GM21423 (cell line): Measurements from ENCODE around the gene MAL.

Source experiments
- ATAC-seq: cut with Tn5 transposase; IDR thresholded peaks from one replicate; pipeline ENCODE4 v1.9.1; 2021; ENCODE audit warnings: mild to moderate bottlenecking, moderate library complexity; ENCODE audit not compliant: unreplicated experiment

The MAL gene

GRCh38 chr2:95046371-95047112 lies 21.0 kb downstream of the MAL start:
- no peak for ATAC-seq

- ATAC-seq, result no peak
Observed at GRCh38 chr2:95047629-95048510, 22.4 kb downstream of the MAL start.

DNA sequence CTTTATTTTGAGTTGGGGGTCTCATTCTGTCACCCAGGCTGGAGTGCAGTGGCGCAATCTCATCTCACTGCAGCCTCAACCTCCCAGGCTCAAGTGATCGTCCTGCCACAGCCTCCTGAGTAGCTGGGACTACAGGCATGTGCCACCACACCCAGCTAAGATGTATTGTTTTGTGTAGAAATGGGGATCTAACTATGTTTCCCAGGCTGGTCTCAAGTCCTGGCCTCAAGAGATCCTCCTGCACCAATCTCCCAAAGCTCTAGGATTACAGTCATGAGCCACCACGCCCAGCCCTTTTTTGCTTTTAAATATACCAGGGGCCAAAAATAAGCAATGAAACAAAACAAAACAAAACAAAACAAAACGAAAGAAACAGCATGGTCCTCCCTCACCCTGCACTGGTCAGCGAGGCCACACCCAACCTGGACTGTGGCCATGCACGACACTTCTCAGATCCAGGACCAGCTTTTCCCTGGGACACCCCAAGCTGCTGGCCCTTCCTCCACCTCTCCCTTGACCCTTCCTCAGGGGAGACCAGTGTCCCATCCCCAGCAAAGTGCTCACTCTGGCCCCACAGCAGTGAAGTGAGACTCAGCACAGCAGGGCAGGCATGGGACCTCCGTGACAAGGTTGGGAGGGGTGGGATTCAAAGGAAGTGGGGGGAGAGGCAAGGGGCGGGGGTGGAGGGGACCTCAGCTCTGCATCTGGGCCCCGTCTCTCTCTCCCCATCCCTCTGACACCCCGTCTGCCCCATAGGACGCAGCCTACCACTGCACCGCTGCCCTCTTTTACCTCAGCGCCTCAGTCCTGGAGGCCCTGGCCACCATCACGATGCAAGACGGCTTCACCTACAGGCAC lies 23.5 kb downstream of the MAL start:
- no peak for ATAC-seq

- no peak for ATAC-seq
Observed at GRCh38 chr2:95049683-95049955, 24.1 kb downstream of the MAL start.

GRCh38 chr2:95049961-95050360 lies 24.5 kb downstream of the MAL start:
- no peak for ATAC-seq

- no peak for ATAC-seq
Observed at GRCh38 chr2:95050385-95051300, 25.1 kb downstream of the MAL start.

- no peak for ATAC-seq
Observed at GRCh38 chr2:95051626-95052025, 26.1 kb downstream of the MAL start.

DNA sequence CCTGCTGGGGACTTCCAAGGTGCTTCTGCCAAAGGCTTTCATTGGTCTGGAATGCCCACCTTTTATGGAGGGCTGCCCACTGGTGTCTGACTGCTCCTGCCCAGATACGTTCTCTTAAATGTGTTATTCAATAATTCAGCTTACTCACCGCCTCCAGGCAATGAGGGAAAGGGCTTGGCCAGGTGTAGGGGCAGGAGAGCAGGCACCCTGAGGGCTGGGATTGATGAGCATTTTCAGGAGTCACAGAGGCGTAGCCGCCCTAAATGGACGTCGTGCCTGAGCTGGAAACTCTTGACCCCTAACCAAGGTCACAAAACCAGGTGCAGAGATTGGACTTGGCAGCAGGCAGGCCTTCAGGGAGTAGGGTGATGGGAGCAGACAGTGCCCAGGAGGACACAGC lies 26.8 kb downstream of the MAL start:
- ATAC-seq, result no peak

DNA sequence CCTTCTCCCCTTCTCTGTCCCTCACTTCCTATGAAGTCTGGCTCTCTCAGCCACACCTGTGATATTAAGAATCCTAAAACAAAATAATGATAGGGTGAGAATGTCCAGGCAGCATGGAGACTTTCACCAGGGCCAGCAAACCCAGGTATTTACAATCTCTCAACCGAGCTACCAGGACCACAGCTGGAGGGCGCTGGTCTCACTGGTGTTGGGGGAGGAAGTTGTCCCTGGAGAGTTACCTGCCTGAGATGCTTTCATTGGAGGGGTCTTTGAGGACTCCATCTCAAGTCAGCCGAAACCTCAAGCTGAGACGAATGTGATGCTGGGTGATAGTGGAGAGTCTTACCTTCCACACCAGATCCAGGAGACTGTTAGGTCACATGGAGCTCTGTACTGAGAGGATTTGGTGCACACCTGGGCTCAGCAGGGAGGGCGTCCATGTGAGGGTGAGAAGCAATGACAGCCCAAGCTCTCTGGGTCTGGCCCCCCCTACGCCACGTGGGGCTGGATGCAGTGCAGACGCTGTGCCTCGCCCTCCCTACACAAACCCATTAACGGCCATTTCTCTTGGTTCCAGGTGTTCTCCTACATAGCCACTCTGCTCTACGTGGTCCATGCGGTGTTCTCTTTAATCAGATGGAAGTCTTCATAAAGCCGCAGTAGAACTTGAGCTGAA lies 27.4 kb downstream of the MAL start:
- no peak for ATAC-seq

DNA sequence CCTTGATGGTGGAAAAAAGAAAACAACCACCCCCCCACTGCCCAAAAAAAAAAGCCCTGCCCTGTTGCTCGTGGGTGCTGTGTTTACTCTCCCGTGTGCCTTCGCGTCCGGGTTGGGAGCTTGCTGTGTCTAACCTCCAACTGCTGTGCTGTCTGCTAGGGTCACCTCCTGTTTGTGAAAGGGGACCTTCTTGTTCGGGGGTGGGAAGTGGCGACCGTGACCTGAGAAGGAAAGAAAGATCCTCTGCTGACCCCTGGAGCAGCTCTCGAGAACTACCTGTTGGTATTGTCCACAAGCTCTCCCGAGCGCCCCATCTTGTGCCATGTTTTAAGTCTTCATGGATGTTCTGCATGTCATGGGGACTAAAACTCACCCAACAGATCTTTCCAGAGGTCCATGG lies 28.0 kb downstream of the MAL start:
- no peak for ATAC-seq

DNA sequence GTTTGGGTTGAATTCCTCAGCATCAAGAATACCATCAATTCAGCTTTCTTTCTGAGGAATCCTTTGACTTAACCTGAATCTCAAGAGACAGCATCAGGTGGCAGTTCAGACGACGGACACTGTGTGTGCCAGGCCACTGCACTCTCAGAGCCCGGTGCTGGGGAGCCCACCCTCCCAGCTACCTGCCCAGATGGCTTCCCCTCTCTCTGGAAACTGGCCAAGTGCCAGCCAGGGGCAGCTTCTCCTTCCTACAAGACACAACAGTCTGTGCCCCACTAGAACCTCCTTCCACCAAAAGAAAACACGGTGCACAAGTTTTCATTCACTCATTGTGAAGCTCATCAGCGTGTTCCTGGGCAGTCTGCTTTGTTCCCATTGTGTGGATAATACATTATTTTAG lies 28.5 kb downstream of the MAL start:
- no peak for ATAC-seq

GRCh38 chr2:95055262-95055661 lies 29.8 kb downstream of the MAL start:
- ATAC-seq, result no peak

GRCh38 chr2:95056044-95056443 lies 30.5 kb downstream of the MAL start:
- no peak for ATAC-seq

GRCh38 chr2:95056461-95057459 lies 31.3 kb downstream of the MAL start:
- ATAC-seq, result no peak

- no peak for ATAC-seq
Observed at GRCh38 chr2:95057535-95058370, 32.2 kb downstream of the MAL start.

GRCh38 chr2:95058466-95058988 lies 33.0 kb downstream of the MAL start:
- no peak for ATAC-seq

GRCh38 chr2:95058989-95059641 lies 33.6 kb downstream of the MAL start:
- ATAC-seq, result no peak
